Measurements from ENCODE around the gene IL18RAP.

DNA sequence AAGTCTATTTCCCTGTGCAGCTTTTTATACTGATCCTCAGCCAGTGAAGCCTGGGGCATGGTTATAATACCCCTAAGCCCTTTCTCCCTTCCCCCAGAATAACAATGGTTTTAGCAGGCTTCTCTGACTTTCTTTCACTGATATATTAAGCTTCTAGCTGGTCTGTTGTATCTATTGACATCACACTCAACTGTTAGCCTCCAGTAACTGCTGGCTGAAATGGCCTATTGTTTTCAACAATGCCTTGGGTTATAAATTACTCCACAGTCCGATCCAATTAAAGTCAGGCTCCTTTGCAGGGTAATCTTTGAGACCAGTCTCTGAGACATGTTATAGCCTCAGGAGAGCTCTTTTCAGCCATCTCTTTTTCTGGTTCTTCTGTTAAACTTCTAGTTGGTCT lies 47.2 kb downstream of the IL18RAP start:
- TF ChIP-seq, protein P1, sequence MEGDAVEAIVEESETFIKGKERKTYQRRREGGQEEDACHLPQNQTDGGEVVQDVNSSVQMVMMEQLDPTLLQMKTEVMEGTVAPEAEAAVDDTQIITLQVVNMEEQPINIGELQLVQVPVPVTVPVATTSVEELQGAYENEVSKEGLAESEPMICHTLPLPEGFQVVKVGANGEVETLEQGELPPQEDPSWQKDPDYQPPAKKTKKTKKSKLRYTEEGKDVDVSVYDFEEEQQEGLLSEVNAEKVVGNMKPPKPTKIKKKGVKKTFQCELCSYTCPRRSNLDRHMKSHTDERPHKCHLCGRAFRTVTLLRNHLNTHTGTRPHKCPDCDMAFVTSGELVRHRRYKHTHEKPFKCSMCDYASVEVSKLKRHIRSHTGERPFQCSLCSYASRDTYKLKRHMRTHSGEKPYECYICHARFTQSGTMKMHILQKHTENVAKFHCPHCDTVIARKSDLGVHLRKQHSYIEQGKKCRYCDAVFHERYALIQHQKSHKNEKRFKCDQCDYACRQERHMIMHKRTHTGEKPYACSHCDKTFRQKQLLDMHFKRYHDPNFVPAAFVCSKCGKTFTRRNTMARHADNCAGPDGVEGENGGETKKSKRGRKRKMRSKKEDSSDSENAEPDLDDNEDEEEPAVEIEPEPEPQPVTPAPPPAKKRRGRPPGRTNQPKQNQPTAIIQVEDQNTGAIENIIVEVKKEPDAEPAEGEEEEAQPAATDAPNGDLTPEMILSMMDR (IDR thresholded peaks at IDR 0.05) = no peak
- TF ChIP-seq POLR2A (IDR thresholded peaks at IDR 0.05) = no peak
